WI38 (cell line): ENCODE data around the gene YTHDF2.
"Not testable (repeated sequence)": the region's sequence is repeated elsewhere in the genome, so short reads cannot be mapped to it uniquely, and the experiment has no call there.

Experiments
- H3K4me3 ChIP-seq: 2 replicates; pipeline ENCODE4 v1.5.1; 2011; ENCODE audit warnings: low read depth, mild to moderate bottlenecking, control low read depth, low read length
- CTCF ChIP-seq: IDR thresholded peaks from 2 replicates; pipeline ENCODE4 v1.5.1; 2012; ENCODE audit warnings: low read depth, mild to moderate bottlenecking, control low read depth, low read length

YTHDF2 gene

DNA sequence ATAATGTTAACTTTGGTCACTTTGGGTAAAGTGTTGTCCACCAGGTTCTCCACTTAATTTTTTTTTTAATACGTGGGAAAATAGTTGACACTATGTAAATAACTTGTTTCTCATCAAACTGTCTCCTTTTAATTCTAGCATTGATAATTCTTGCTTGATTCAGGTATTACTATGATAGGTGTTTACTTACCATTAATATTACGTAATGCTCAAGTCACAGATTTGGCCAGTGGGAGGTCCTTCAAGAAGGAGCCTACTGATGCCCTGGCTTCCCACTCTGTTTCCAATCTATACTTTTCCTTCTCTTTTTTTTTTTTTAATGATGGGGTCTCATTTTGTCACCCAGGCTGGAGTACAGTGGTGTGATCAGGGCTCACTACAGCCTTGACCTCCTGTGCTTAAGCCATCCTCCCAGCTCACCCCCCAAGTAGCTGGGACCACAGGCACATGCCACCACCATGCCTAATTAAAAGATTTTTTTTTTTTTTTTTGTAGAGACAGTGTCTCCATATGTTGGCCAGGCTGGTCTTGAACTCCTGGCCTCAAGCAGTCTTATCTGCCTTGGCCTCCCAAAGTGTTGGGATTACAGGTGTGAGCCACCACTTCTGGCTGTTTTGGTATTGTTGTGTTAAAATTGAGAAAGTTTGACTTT lies 29.9 kb downstream of the YTHDF2 start:
- H3K4me3 ChIP-seq, result no peak overlapping the region
- TF ChIP-seq CTCF, result no peak

DNA sequence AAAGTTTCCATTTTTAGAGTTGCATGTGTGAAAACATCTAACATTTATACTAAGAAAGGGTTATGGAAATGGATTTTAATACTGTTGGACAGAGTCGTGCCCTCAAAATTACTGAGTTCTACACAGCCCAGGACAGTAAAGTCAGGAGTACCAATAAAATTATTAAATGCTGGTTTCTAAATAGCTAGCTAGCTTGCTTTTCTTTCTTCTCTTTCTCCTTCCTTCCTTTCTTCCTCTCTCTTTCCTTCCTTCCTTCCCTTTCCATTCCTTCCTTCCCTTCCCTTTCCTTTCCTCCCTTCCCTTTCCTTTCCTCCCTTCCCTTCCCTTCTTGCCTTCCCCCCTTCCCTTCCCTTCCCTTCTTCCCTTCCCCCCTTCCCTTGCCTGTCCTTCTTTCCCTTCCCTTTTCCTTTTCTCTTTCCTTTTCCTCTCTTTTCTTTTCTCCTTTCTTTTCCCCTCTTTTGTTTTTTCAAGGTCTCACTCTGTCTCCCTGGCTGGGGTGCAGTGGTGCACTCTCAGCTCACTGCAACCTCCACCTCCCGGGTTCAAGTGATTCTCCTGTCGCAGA lies 33.9 kb downstream of the YTHDF2 start:
- TF ChIP-seq CTCF, result no peak

GRCh38 chr1:28771921-28772320 lies 35.2 kb downstream of the YTHDF2 start:
- H3K4me3 ChIP-seq, result not testable (repeated sequence)

More for the DNA sequence above, 33.9 kb downstream of the YTHDF2 start:
- no peak overlapping the region for H3K4me3 ChIP-seq

DNA sequence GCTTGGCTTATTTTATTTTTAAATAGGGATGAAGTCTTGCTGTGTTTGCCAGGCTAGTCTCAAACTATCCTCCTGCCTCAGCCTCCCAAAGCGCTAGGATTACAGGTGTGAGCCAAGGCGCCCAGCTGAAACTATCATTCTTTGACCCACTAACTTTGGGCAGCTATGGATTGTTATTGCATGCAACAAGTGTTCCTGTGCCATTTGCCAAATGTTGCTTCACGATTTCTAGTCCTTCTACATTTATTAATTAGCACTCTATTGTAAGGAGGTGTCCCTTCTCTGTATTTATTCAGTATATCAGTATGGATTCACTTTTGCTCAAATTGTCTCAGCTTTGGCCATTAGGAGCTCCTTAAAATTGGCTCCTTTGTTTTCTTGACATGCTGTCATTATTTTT lies 36.4 kb downstream of the YTHDF2 start:
- no peak overlapping the region for H3K4me3 ChIP-seq
- no peak for TF ChIP-seq CTCF

DNA sequence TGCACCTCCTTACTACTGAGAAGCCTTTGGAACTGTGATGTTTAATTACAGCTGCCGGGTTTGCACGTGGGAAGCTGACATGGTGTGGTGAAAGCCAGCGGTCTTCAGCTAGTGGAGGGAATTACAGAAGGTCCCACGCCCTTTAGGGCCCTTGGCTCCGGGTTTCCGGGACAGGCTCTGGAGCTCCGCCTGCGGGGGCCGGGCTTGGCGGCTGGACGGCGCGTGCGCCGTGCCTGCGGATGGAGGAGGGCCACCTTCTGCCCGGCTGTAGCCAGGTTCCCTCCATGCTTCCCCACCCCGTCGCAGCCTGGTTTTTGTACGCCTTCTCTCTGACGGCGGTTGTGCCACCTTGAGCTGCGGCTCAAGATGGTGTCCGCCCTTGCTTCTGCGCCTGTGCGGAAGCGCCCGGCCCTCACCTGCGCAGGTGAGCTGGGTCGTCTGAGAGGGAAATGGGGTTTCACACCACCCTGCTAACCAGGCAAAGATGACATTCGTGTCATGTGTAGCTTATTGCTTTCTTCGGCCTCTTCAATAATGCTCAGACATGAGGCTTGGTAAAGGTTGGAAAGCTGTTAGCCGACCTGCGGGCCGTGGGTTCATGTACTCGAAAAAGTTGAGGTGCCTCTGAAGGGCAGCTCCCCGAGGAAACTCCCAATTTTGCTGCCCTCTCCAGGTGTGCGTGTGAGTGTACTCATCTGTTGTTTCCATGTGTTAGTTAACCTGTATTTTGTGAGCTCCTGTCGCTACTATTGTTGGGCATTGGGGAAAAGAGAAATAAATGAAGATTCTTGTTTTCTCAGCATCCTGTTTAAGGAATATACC lies 38.6 kb downstream of the YTHDF2 start:
- H3K4me3 ChIP-seq, result no peak overlapping the region
- no peak for TF ChIP-seq CTCF

GRCh38 chr1:28776341-28776740 lies 39.6 kb downstream of the YTHDF2 start:
- no peak overlapping the region for H3K4me3 ChIP-seq
- no peak for TF ChIP-seq CTCF

DNA sequence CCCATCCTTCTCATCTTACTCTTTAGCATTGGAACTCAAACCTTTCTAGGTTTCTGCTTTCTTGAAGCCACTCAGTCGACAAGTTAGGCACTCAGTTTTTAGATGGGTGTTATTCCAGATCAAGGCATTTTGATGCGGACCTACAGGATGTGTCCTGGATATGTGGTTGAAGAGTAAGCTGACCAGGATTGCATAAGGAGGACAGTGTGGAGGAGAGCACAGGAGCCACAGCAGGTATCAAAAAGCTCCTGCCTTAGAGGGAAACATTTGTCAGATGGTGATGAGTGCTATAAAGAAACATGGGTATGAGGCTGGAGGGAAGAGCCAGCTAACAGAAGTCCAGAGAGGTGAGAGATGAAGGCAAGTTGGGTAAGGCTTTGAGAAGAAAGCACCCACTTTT lies 41.3 kb downstream of the YTHDF2 start:
- no peak for TF ChIP-seq CTCF
- H3K4me3 ChIP-seq, result no peak overlapping the region
